ENCODE measurements around the gene TUBB4B.

TUBB4B gene

GRCh38 chr9:137253717-137254623, 12.9 kb downstream of the TUBB4B start:
- no peak for DNase-seq

DNA sequence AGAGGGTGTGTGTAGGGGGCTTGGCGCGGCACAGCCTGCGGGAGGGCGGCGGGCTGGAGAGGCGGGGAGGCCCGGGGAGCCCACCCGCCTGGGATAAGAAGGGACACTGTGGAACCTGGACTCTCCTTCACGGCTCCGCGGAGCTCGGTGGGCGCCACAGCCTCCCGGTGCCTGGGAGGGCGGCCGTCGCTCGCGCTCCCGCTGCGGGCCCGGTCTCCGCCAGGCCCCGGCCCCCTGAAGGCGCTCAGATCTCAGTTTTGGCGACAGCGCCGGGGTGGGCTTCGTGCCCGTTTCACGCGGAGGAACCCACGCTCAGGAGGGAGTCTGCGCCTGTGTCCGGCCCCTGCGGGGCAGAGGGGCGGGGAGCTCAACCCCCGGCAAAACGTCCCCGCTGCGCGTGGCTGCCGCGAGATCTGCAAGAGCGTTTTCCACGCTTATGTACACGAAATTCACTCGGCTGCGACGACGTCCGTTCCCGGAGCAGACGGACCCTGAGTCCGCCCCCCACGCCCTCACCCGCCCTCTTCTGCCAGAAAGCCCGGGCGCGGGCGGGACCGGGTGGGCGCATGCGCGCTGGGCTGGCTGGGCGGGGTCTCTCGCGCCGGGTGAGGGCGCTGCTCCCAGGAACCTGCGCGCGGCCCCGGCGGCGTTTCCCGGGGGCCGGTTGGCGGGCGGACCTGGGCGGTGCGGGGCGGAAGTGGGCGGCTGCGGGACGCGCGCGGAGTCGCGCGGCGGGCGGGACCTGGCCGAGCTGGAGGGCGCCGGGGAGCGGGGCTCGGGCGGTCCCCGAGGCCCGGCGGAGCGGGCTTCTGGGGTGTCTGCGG, 13.7 kb downstream of the TUBB4B start, which contains the start of gene NELFB:
TSS of gene NELFB (plus strand) at position 704 of the 824 bp plus-strand sequence.
- DNase-seq = peak; percentile 88

GRCh38 chr9:137255448-137256114, 14.5 kb downstream of the TUBB4B start:
- DNase-seq = no peak

GRCh38 chr9:137256362-137256761, 15.3 kb downstream of the TUBB4B start:
- no peak for DNase-seq

DNA sequence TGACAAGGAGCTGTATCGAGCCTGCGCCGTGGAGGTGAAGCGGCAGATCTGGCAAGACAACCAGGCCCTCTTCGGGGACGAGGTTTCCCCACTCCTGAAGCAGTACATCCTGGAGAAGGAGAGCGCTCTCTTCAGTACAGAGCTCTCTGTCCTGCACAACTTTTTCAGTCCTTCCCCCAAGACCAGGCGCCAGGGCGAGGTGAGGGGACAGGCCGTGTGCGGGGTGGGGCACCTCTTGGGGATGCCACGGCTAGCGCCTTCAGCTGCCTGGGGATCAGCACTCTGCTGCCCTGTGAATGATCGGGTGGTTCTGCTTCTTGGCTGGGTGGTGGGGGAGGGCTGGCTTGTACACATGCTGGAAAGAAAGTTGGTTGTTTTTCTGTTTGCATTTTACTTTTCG, 15.8 kb downstream of the TUBB4B start:
- no peak for DNase-seq

DNA sequence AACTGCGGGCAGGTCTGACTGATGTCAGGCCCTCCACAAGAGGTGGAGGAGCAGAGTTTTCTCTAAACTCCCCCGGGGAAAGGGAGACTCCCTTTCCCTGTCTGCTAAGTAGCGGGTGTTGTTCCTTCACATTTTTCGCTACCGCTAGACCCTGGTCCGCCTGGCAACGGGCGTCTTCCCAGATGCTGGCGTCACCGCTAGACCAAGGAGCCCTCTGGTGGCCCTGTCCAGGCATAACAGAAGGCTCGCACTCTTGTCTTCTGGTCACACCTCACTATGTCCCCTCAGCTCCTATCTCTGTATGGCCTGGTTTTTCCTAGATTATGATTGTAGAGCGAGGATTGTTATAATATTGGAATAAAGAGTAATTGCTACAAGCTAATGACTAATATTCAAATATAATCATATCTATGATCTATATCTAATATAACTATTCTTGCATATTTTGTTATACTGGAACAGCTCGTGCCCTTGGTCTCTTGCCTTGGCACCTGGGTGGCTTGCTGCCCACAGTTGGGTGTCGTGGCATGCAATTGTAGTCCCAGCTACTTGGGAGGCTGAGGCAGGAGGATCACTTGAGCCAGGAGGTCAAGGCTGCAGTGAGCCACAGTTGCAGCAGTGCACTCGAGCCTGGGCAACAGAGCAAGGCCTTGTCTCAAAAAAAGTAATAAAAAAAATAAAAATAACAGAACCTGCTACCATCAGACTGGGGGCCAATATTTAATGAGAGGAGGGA, 21.3 kb downstream of the TUBB4B start:
- peak; percentile 56 for DNase-seq

DNA sequence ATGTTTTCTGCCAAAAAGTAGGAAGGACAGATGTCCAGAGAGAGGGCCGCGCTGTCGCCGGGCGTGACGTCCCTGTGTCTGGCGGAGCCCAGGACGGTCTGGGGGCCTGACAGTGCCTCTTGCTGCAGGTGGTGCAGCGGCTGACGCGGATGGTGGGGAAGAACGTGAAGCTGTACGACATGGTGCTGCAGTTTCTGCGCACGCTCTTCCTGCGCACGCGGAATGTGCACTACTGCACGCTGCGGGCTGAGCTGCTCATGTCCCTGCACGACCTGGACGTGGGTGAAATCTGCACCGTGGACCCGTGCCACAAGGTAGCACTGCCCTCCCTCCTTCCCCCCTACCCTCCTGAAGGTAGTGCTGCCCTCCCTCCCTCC, 21.8 kb downstream of the TUBB4B start:
- no peak for DNase-seq

- DNase-seq = no peak
Measured at GRCh38 chr9:137263506-137263905, 22.4 kb downstream of the TUBB4B start.

DNA sequence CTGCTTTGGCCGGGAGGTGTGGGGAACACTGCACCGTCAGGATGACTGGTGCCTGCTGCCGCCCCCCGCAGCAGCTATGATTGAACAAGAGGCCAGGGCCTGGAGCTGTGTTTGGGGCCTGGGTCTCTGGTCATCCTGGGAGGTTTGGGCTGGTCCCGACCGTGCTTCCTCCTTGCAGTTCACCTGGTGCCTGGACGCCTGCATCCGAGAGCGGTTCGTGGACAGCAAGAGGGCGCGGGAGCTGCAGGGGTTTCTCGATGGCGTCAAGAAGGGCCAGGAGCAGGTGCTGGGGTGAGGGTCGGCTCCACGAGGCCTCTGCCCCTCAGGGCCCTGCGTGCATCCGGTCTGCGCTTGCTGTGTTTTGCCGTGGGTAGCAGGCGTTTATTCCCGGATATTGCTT, 23.0 kb downstream of the TUBB4B start:
- no peak for DNase-seq

GRCh38 chr9:137265496-137266161, 24.5 kb downstream of the TUBB4B start:
- DNase-seq = no peak

GRCh38 chr9:137266162-137266527, 25.1 kb downstream of the TUBB4B start:
- DNase-seq = no peak

- DNase-seq = no peak
Measured at GRCh38 chr9:137266585-137267453, 25.7 kb downstream of the TUBB4B start.

DNA sequence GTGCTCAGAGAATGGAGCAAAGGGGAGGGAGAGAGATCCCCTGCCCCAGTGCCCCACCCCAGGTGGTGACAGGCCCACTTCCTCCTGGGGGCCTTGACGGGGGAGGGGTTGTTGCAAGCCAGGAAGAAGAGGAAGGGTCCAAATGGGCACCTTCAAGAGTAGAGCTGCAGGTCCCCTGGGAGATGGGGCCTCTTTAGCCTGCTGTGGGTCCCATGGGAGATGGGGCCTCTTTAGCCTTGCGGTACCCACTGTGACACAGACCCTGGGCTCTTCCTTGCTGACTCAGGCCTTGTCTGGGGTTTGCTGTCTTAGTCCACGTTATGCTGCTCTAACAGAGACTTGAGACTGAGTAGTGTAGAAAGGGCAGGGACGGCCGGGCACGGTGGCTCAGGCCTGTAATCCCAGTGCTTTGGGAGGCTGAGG, 26.9 kb downstream of the TUBB4B start:
- DNase-seq = no peak

DNA sequence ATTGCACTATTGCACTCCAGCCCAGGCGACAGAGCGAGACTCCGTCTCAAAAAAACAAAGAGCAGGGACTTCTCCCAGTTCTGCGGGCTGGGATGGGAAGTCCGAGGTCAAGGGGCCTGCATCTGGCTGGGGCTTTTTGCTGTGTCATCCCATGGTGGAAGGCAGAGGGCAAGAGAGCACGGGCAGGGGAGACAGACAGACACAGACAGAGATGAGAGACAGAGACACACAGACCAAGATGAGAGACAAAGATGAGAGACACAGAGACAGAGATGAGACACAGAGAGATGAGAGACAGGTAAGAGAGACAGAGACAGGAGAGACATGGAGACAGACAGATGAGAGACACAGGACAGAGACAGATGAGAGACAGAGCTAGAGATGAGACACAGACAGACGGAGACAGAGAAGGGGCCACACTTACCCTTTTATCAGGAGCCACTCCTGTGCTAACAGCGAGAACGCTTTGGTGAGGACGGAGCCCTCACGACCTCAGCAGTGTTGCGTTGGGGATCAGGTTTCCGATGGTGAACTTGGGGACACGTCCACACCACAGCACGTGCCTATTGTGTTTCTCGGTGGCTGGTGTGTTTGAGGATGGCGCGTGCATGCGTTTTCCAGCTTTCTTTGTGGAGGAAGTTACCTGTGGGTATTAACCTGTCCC, 27.6 kb downstream of the TUBB4B start:
- DNase-seq = no peak

- no peak for DNase-seq
Measured at GRCh38 chr9:137269231-137269772, 28.2 kb downstream of the TUBB4B start.

GRCh38 chr9:137270929-137271695, 30.0 kb downstream of the TUBB4B start:
- DNase-seq = no peak

DNA sequence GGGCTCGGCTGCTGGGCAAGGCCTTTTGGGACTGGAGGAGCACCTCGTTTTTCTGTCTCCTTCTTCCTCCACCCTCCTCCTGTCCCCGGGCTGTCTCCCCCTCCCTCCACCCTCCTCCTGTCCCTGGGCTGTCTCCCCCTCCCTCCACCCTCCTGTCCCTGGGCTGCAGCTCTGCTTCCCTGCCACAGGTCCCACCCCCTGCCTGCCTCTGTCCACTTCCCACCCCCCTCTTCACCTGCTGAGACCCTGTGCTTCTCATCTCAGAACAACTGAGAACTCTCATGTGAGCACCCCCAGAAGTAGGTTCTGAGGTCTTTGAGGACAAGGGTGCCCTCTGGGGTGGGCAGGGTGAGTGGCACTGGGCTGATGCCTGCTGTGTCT, 30.6 kb downstream of the TUBB4B start:
- no peak for DNase-seq

DNA sequence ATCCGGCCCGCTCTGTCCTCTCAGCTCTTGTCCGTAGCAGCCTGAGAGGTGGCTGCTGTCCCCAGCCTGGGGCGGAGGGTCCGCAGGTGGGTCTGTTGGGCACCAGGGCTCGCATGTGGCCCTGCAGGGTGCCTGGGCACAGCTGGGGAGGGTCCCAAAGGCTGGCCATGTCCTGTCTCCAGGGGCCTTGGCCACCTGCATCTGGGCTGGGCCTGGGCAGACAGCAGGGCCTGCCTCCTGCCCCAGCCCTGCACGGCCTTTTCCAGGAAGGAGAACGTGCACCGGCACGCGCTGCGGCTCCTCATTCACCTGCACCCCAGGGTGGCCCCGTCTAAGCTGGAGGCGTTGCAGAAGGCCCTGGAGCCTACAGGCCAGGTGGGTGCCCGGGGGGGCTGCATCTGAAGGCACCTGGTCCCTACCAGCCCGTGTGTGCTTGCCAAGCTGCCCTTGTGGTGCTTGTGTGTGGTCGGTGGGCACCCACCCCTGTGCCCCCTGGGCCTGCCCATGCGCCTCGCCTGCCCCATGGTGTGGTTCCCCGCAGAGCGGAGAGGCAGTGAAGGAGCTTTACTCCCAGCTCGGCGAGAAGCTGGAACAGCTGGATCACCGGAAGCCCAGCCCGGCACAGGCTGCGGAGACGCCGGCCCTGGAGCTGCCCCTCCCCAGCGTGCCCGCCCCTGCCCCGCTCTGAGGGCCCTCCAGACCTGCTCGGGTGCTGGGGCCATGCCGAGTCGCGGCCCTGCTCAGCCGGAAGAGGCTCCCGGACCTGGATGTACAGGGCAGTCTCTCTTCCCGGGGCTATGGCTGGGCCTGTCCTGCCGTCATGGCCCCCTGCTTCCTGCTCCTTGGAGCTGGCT, 31.4 kb downstream of the TUBB4B start:
- no peak for DNase-seq

Data from fibroblast of skin of scalp (primary cell).